Hepatocyte (in vitro differentiated cells): ENCODE data around the gene SNX1.

Source experiments
- EZH2 ChIP-seq: fragments of 200-600 bp; sonication (generic); IDR thresholded peaks from 2 replicates; pipeline ENCODE4 v1.6.1; 2016; ENCODE audit warnings: antibody characterized with exemption, mild to moderate bottlenecking, borderline replicate concordance
- TF ChIP-seq, protein P1 (sequence below): fragments of 200-600 bp; sonication (generic); IDR thresholded peaks from 2 replicates; pipeline ENCODE4 v1.5.1; 2016; ENCODE audit warnings: antibody characterized with exemption, mild to moderate bottlenecking; ENCODE audit not compliant: poor library complexity

DNA sequence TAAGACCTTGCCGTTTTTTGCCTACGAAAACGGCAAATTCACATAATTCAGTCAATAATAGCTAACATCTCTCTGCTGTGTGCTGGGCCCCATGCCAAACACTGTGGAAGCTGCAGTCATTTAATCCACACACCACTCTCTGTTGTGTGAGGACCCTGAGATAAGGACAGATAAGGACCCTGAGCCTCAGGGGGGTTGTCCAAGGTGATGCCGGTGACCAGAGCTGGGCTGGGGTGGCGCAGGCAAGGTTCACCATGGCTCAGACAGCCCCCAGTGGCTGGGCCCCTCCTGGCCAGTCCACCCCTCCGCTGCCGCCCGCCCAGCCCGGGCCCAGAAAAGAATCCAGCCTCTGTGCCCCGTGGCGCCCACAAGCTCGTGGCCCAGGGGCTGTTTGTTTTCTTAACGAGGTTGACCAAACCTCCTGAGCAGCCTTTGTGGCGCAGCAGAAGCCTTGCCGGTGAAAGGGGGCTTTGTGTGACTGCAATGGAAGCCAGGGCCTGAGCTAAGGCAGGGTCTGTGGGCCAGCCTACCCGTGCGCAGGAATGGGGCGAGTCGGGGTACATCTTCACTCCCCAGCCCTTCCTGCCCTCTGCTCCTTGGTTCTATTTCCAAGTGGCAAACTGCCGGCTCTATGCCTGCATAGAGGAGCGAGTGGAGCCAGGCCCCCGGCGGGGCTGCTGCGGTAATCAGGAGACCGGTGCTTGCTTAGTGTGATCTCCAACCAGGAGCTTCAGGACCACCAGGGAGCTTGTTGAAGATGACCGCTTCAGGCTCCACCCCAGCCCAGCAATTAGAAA lies 51.3 kb downstream of the SNX1 start:
- TF ChIP-seq EZH2, result no peak
- TF ChIP-seq, protein P1, sequence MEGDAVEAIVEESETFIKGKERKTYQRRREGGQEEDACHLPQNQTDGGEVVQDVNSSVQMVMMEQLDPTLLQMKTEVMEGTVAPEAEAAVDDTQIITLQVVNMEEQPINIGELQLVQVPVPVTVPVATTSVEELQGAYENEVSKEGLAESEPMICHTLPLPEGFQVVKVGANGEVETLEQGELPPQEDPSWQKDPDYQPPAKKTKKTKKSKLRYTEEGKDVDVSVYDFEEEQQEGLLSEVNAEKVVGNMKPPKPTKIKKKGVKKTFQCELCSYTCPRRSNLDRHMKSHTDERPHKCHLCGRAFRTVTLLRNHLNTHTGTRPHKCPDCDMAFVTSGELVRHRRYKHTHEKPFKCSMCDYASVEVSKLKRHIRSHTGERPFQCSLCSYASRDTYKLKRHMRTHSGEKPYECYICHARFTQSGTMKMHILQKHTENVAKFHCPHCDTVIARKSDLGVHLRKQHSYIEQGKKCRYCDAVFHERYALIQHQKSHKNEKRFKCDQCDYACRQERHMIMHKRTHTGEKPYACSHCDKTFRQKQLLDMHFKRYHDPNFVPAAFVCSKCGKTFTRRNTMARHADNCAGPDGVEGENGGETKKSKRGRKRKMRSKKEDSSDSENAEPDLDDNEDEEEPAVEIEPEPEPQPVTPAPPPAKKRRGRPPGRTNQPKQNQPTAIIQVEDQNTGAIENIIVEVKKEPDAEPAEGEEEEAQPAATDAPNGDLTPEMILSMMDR, result no peak
